Measurements from ENCODE around the gene AGR3.

AGR3 gene

GRCh38 chr7:16915405-16915804 is 33.6 kb upstream of the AGR3 start:
- ChIA-PET POLR2A (no interaction called here), CTCF (interaction anchor here (1.1 to 3.7 kb wide), 4 partner anchors 10 to 114 kb away, joined by 3 to 50 read pairs (median 9); no protein-coding TSS in a partner anchor)
- no peaks in the 10 kb centered on the region for H3K36me3 ChIP-seq (ENCODE audit: control insufficient read depth in 2 of 2, insufficient read depth in 1 of 2, low read length in 2 of 2)
- TF ChIP-seq ZNF140 (tag by site-specific recombination; IDR thresholded peaks at IDR 0.05): no peak
- no peak for TF ChIP-seq ZNF16 (tag by site-specific recombination; IDR thresholded peaks at IDR 0.05; ENCODE audit: low read depth)
- no peak for TF ChIP-seq ZNF776 (tag by site-specific recombination; IDR thresholded peaks at IDR 0.05; ENCODE audit: borderline replicate concordance)
- TF ChIP-seq ZNF121 (tag by site-specific recombination; IDR thresholded peaks at IDR 0.05): no peak
- no peak for TF ChIP-seq ZNF2 (tag by site-specific recombination; IDR thresholded peaks at IDR 0.05)
- no peak for TF ChIP-seq ZNF677 (tag by site-specific recombination; IDR thresholded peaks at IDR 0.05)
- no peak for TF ChIP-seq ZNF311 (tag by site-specific recombination; IDR thresholded peaks at IDR 0.05; ENCODE audit: borderline replicate concordance)
- TF ChIP-seq ZNF76 (tag by site-specific recombination; IDR thresholded peaks at IDR 0.05; ENCODE audit: borderline replicate concordance, low read depth): no peak
- no peak for TF ChIP-seq ZNF416 (tag by site-specific recombination; IDR thresholded peaks at IDR 0.05)
- no peak overlapping the region for H3K4me3 ChIP-seq (ENCODE audit: low read depth, low read length)
- H3K27ac ChIP-seq (ENCODE audit: extremely low read depth, low read depth, low read length): no peak overlapping the region
- H3K4me1 ChIP-seq (ENCODE audit: control insufficient read depth, insufficient read depth, low read length): no peaks in the 10 kb centered on the region
- no peaks in the 10 kb centered on the region for H3K9me3 ChIP-seq (ENCODE audit: control insufficient read depth, insufficient read depth, low read depth, low read length)

- POLR2A ChIA-PET: no interaction called here
- CTCF ChIA-PET: interaction anchor here (0.7 to 1.0 kb wide), 3 partner anchors 24 to 477 kb away, joined by 3 to 5 read pairs (median 3); no protein-coding TSS in a partner anchor
- H3K4me1 ChIP-seq (ENCODE audit: control insufficient read depth, insufficient read depth, low read length): no peaks in the 10 kb centered on the region
- H3K27ac ChIP-seq (ENCODE audit: extremely low read depth, low read depth, low read length): no peak overlapping the region
- H3K4me3 ChIP-seq (ENCODE audit: low read depth, low read length): no peak overlapping the region
- TF ChIP-seq ZNF558 (tag by site-specific recombination; IDR thresholded peaks at IDR 0.05) (peak; percentile 95), TRIM28 (IDR thresholded peaks at IDR 0.05; ENCODE audit: borderline replicate concordance, low read length) (peak; percentile 47; the same call in 1 of the 2 replicates), ZNF157 (tag by site-specific recombination; IDR thresholded peaks at IDR 0.05) (no peak)
- no peaks in the 10 kb centered on the region for H3K9me3 ChIP-seq (ENCODE audit: control insufficient read depth, insufficient read depth, low read depth, low read length)
- H3K36me3 ChIP-seq (ENCODE audit: control insufficient read depth in 2 of 2, insufficient read depth in 1 of 2, low read length in 2 of 2): no peaks in the 10 kb centered on the region
Measured at GRCh38 chr7:16914771-16915170, 33.0 kb upstream of the AGR3 start.

GRCh38 chr7:16913643-16914042 is 31.9 kb upstream of the AGR3 start:
- POLR2A ChIA-PET: no interaction called here
- H3K4me1 ChIP-seq (ENCODE audit: control insufficient read depth, insufficient read depth, low read length): no peaks in the 10 kb centered on the region
- H3K9me3 ChIP-seq (ENCODE audit: control insufficient read depth, insufficient read depth, low read depth, low read length): no peaks in the 10 kb centered on the region
- TF ChIP-seq ZNF785 (tag by site-specific recombination; IDR thresholded peaks at IDR 0.05) (no peak), GFI1B (tag by site-specific recombination; IDR thresholded peaks at IDR 0.05) (no peak), RBAK (tag by site-specific recombination; IDR thresholded peaks at IDR 0.05) (no peak), ZNF169 (tag by site-specific recombination; IDR thresholded peaks at IDR 0.05) (no peak), ZBTB11 (tag by site-specific recombination; conservative IDR thresholded peaks at IDR 0.05; ENCODE audit: low read depth) (no peak), ZNF544 (tag by site-specific recombination; IDR thresholded peaks at IDR 0.05) (no peak), KLF8 (tag by site-specific recombination; IDR thresholded peaks at IDR 0.05) (no peak), ZBTB8A (tag by site-specific recombination; IDR thresholded peaks at IDR 0.05) (no peak), SCRT1 (tag by site-specific recombination; IDR thresholded peaks at IDR 0.05; ENCODE audit: borderline replicate concordance) (no peak), YY1 (tag by site-specific recombination; IDR thresholded peaks at IDR 0.05) (no peak), ZNF747 (tag by site-specific recombination; IDR thresholded peaks at IDR 0.05) (no peak), ZNF202 (tag by site-specific recombination; IDR thresholded peaks at IDR 0.05; ENCODE audit: borderline replicate concordance) (no peak), ZNF549 (tag by site-specific recombination; IDR thresholded peaks at IDR 0.05) (no peak), ZNF660 (tag by site-specific recombination; IDR thresholded peaks at IDR 0.05) (no peak)
- H3K27ac ChIP-seq (ENCODE audit: extremely low read depth, low read depth, low read length): no peak overlapping the region
- CTCF ChIA-PET: interaction anchor here (1.1 kb wide), 1 partner anchor 20 kb away, joined by 3 read pairs; no protein-coding TSS in a partner anchor
- no peaks in the 10 kb centered on the region for H3K36me3 ChIP-seq (ENCODE audit: control insufficient read depth in 2 of 2, insufficient read depth in 1 of 2, low read length in 2 of 2)
- H3K4me3 ChIP-seq (ENCODE audit: low read depth, low read length): no peak overlapping the region

Data from HEK293 (cell line).